ENCODE results near the gene PTCD3.

The PTCD3 gene

GRCh38 chr2:86068136-86068588 lies 37.9 kb upstream of the PTCD3 start:
- no peak for TF ChIP-seq CTCF (IDR thresholded peaks at IDR 0.05)

DNA sequence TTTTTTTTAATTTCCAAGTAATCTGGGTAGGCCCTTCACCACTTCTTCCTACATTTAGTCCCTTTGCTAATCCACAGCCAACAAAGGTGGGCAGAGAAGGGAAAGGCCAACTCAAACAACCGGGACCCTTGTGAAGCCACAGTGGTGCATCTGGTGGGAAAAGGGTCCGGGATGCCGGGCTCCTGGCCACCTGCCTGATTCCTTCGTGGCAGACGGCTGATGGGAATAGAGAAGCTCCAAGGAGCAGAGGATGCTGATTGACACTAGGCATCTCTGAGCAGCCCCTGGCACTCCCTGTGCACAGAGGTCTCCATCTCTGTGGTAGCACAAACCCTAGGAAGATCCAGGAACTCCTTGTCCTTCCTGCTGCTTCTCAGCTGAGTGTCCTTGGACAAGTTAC lies 37.4 kb upstream of the PTCD3 start:
- TF ChIP-seq CTCF (IDR thresholded peaks at IDR 0.05) = no peak

DNA sequence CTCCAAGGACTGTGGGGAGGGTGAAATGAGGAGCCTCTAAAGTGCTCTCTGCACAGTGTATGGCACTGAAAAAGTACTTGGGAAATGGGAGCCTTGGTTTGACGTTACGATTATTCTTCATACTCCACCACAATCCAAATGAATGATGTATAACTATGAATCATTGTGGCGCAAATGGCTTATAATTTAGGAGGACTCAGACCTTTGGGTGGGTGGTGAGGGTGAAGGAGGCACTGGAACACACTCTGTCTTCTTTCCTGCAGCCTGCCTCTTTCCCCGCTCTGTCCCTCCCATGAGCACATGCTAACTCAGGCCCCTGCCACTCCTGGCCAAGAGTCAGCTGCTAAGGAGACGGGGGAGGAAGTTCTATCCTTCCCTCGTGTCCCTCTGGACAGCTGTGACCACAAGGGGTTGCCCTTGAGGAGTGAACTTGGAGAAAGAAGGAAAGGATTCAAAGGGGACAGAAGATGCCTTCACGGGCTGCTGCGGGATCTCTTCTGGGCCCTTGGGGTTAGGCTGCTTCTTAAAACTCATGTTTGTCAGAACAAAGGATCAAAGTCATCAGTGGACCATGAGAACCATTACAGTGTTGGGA lies 36.8 kb upstream of the PTCD3 start:
- TF ChIP-seq CTCF (IDR thresholded peaks at IDR 0.05) = no peak

GRCh38 chr2:86069783-86070339 lies 36.2 kb upstream of the PTCD3 start:
- TF ChIP-seq CTCF (IDR thresholded peaks at IDR 0.05) = no peak

DNA sequence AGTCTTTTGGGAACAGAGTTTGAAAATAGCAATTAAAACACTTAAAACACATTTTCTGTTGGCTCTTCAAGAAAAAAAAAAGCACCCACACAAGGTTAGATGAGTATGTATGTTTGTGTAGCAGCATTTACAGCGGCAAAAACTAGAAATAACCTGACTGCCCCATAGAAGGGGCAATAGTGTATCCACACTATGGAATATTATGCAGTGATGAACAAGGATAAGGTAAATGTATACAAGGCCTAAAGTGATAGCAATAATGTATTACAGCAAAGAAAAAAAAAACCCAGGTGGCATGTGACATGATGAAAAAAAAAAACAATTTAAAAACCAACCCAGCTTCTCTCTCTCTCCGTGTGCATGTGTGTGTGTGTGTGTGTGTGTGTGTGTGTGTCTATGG lies 35.2 kb upstream of the PTCD3 start:
- TF ChIP-seq CTCF (IDR thresholded peaks at IDR 0.05) = no peak

GRCh38 chr2:86072271-86072858 lies 33.7 kb upstream of the PTCD3 start:
- TF ChIP-seq CTCF (IDR thresholded peaks at IDR 0.05) = no peak

GRCh38 chr2:86073225-86073624 lies 32.8 kb upstream of the PTCD3 start:
- TF ChIP-seq CTCF (IDR thresholded peaks at IDR 0.05) = no peak

All from LNCAP (cell line).